Ascending aorta (tissue), 2 donors: ENCODE measurements around the gene ARL5A. TPM values are rescaled to one million over a fixed set of nuclear protein-coding genes. Genes with fewer than 3 reads are reported as not detected.

Experiments
- DNase-seq, 2 donors: peaks; one replicate each; pipeline ENCODE4 v3.0.0-alpha.2; 2019; ENCODE audit warnings: low spot score in 2 of 2
- H3K27ac ChIP-seq, 2 donors: fragments of 200-600 bp; sonication (generic); one replicate each; pipeline ENCODE4 v1.5.1; 2016 to 2017; ENCODE audit warnings: mild to moderate bottlenecking in 1 of 2
- H3K27me3 ChIP-seq: fragments of 200-600 bp; sonication (generic); one replicate; pipeline ENCODE4 v1.5.1; 2017
- H3K36me3 ChIP-seq, 2 donors: fragments of 200-600 bp; sonication (generic); one replicate each; pipeline ENCODE4 v1.5.1; 2016
- H3K4me1 ChIP-seq, 2 donors: fragments of 200-600 bp; sonication (generic); one replicate each; pipeline ENCODE4 v1.5.1; 2016 to 2017; ENCODE audit warnings: mild to moderate bottlenecking in 1 of 2
- H3K4me3 ChIP-seq, 2 donors: fragments of 200-600 bp; sonication (generic); one replicate each; pipeline ENCODE4 v1.5.1; 2016 to 2017; ENCODE audit warnings: mild to moderate bottlenecking in 1 of 2
- H3K9me3 ChIP-seq, 2 donors: fragments of 200-600 bp; sonication (generic); one replicate each; pipeline ENCODE4 v1.5.1; 2016
- intact Hi-C: fragments of 100-400 bp; cut with DNase I; formaldehyde crosslinking; loops from one replicate; pipeline ENCODE4 v1.15.1; 2023
- total RNA-seq: library from RNA; depleted of rRNA; stranded (reverse); fragments of >200 nt; gene quantifications from one replicate; pipeline ENCODE4 v1.1.0, GENCODE V29; 2016
- TF ChIP-seq, protein P1 (sequence below), 3 experiments: fragments of 200-600 bp in 2 of 3; fragments of 450-650 bp in 1 of 3; sonication (generic) in 2 of 3; IDR thresholded peaks; one replicate each; pipeline ENCODE4 v1.5.1; 2016 to 2019; ENCODE audit warnings: antibody characterized with exemption in 3 of 3, mild to moderate bottlenecking in 1 of 3, moderate library complexity in 1 of 3

Gene ARL5A
- total RNA-seq, 1 donor from 2014 or later: 15.8 TPM

- no peak overlapping the region for H3K4me3 ChIP-seq
- H3K9me3 ChIP-seq: no peaks in the 10 kb centered on the region
- H3K4me1 ChIP-seq: no peaks in the 10 kb centered on the region
- intact Hi-C loops: no loop called here
- no peaks in the 10 kb centered on the region for H3K27me3 ChIP-seq
- peaks cover 15 to 36% of the 10 kb centered on the region in 2 donors for H3K36me3 ChIP-seq
- no peak for DNase-seq
- no peak overlapping the region for H3K27ac ChIP-seq
- TF ChIP-seq, protein P1, sequence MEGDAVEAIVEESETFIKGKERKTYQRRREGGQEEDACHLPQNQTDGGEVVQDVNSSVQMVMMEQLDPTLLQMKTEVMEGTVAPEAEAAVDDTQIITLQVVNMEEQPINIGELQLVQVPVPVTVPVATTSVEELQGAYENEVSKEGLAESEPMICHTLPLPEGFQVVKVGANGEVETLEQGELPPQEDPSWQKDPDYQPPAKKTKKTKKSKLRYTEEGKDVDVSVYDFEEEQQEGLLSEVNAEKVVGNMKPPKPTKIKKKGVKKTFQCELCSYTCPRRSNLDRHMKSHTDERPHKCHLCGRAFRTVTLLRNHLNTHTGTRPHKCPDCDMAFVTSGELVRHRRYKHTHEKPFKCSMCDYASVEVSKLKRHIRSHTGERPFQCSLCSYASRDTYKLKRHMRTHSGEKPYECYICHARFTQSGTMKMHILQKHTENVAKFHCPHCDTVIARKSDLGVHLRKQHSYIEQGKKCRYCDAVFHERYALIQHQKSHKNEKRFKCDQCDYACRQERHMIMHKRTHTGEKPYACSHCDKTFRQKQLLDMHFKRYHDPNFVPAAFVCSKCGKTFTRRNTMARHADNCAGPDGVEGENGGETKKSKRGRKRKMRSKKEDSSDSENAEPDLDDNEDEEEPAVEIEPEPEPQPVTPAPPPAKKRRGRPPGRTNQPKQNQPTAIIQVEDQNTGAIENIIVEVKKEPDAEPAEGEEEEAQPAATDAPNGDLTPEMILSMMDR (IDR thresholded peaks at IDR 0.05): no peak
Observed at GRCh38 chr2:151789055-151789834, 39.0 kb downstream of the ARL5A start.

GRCh38 chr2:151786483-151786882 lies 41.7 kb downstream of the ARL5A start:
- no peaks in the 10 kb centered on the region for H3K9me3 ChIP-seq
- no peak for DNase-seq
- intact Hi-C loops: no loop called here
- TF ChIP-seq, protein P1 (IDR thresholded peaks at IDR 0.05): no peak
- peaks cover 16 to 27% of the 10 kb centered on the region in 2 donors for H3K36me3 ChIP-seq
- H3K4me1 ChIP-seq: no peaks in the 10 kb centered on the region
- H3K4me3 ChIP-seq: no peak overlapping the region
- no peaks in the 10 kb centered on the region for H3K27me3 ChIP-seq
- H3K27ac ChIP-seq: no peak overlapping the region

- no peak for DNase-seq
- no peaks in the 10 kb centered on the region for H3K9me3 ChIP-seq
- H3K4me3 ChIP-seq: no peak overlapping the region
- TF ChIP-seq, protein P1 (IDR thresholded peaks at IDR 0.05): no peak
- H3K27ac ChIP-seq: no peak overlapping the region
- intact Hi-C loops: no loop called here
- H3K4me1 ChIP-seq: no peaks in the 10 kb centered on the region
- peaks cover 18 to 27% of the 10 kb centered on the region in 2 donors for H3K36me3 ChIP-seq
- no peaks in the 10 kb centered on the region for H3K27me3 ChIP-seq
Observed at GRCh38 chr2:151786077-151786476, 42.1 kb downstream of the ARL5A start.

GRCh38 chr2:151783133-151783520 lies 45.1 kb downstream of the ARL5A start:
- TF ChIP-seq, protein P1 (IDR thresholded peaks at IDR 0.05): no peak
- H3K27ac ChIP-seq: no peak overlapping the region
- H3K4me1 ChIP-seq: no peaks in the 10 kb centered on the region
- H3K4me3 ChIP-seq: no peak overlapping the region
- DNase-seq: no peak
- H3K36me3 ChIP-seq: peaks cover 20 to 33% of the 10 kb centered on the region in 2 donors
- no peaks in the 10 kb centered on the region for H3K27me3 ChIP-seq
- no peaks in the 10 kb centered on the region for H3K9me3 ChIP-seq
- intact Hi-C loops: no loop called here

DNA sequence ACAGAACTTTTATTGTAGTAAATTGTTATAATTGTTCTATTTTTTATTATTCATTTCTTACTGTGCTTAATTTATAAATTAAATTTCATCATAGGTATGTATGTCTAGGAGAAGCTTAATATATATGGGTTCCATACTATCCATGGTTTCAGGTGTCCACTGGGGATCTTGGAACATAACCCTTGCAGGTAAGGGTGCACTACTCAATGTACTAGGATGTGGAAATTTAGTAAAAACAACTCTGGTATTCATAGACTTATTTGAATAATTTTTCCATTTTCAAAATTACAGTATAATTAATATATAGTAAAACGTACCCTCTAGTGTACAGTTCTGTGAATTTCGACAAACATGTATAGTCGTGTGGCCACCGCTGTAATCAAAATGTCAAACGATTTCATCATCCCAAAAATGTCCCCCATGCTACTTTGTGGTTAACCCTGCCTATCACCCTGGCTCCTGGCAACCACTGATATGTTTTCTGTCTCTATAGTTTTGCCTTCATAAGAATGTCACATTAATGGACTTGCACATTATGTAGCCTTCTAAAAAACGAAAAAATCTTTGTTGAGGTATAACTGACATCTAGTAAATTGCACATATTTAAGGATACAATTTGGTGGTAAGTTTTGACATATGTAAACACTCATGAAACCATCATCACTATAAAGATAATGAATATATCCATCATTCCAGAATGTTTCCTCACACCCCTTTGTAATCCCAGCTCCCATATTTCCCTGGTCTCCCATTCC lies 45.7 kb downstream of the ARL5A start:
- H3K36me3 ChIP-seq: peaks cover 20 to 36% of the 10 kb centered on the region in 2 donors
- H3K27me3 ChIP-seq: no peaks in the 10 kb centered on the region
- no peak overlapping the region for H3K4me3 ChIP-seq
- TF ChIP-seq, protein P1 (IDR thresholded peaks at IDR 0.05): no peak
- no peak for DNase-seq
- H3K9me3 ChIP-seq: no peaks in the 10 kb centered on the region
- no peaks in the 10 kb centered on the region for H3K4me1 ChIP-seq
- no peak overlapping the region for H3K27ac ChIP-seq
- intact Hi-C loops: no loop called here
